Measurements from ENCODE around the gene IARS2.

DNA sequence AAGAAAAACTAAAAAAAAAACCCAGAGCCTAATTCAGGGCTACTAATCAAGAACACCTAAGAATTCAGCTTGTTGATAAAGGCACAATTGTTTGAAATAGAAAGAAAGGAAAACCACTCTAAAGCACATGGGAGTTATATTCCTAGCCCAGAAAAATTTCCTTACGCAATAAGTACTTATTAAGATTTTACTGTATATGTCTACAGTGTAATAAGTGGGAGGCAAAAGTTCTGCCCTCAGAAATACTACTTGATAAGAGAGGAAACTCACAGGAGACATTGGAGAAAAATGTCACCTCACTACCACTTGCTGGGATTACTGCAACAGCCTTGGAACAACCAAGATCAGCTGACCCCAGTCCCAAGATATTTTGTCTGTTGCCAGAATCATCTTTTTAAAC is 66.1 kb downstream of the IARS2 start:
- TF ChIP-seq, protein P1, sequence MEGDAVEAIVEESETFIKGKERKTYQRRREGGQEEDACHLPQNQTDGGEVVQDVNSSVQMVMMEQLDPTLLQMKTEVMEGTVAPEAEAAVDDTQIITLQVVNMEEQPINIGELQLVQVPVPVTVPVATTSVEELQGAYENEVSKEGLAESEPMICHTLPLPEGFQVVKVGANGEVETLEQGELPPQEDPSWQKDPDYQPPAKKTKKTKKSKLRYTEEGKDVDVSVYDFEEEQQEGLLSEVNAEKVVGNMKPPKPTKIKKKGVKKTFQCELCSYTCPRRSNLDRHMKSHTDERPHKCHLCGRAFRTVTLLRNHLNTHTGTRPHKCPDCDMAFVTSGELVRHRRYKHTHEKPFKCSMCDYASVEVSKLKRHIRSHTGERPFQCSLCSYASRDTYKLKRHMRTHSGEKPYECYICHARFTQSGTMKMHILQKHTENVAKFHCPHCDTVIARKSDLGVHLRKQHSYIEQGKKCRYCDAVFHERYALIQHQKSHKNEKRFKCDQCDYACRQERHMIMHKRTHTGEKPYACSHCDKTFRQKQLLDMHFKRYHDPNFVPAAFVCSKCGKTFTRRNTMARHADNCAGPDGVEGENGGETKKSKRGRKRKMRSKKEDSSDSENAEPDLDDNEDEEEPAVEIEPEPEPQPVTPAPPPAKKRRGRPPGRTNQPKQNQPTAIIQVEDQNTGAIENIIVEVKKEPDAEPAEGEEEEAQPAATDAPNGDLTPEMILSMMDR (IDR thresholded peaks at IDR 0.05): no peak
- TF ChIP-seq POLR2A (IDR thresholded peaks at IDR 0.05): no peak
